OCI-LY1 (cell line): Measurements from ENCODE around the gene ANKRD36C.
"Not testable (repeated sequence)": the region's sequence is repeated elsewhere in the genome, so short reads cannot be mapped to it uniquely, and the experiment has no call there.

Experiments
- CTCF ChIP-seq: fragments of 200-600 bp; sonication (generic), shearing (Covaris generic); IDR thresholded peaks from 2 replicates; pipeline ENCODE4 v1.5.1; 2017; ENCODE audit warnings: mild to moderate bottlenecking, antibody characterized with exemption, low read length, moderate library complexity, mixed read lengths
- EZH2 ChIP-seq: fragments of 200-600 bp; sonication (generic), shearing (Covaris generic); IDR thresholded peaks from 2 replicates; pipeline ENCODE4 v1.8.0; 2017; ENCODE audit warnings: borderline replicate concordance, mixed run types, mild to moderate bottlenecking, antibody characterized with exemption, low read length, moderate library complexity, mixed read lengths

GRCh38 chr2:96022701-96023447, 31.2 kb upstream of the ANKRD36C start:
- TF ChIP-seq CTCF = peak; percentile 63
- not testable (repeated sequence) for TF ChIP-seq EZH2
